OCI-LY3 (cell line): ENCODE data around the gene RSAD2.

Source experiments
- H2AFZ ChIP-seq: fragments of 200-600, 300-600 bp; shearing (Covaris generic); 2 replicates; pipeline ENCODE4 v1.6.0; 2014; ENCODE audit warnings: antibody characterized with exemption, low read depth, low read length
- H3K27ac ChIP-seq: fragments of 200-600, 300-600 bp; sonication (generic); 2 replicates; pipeline ENCODE4 v1.5.1; 2014; ENCODE audit warnings: mild to moderate bottlenecking, low read length, moderate library complexity, mixed read lengths
- H3K27me3 ChIP-seq: fragments of 200-600, 300-600 bp; sonication (generic); 2 replicates; pipeline ENCODE4 v1.6.1; 2014; ENCODE audit warnings: low read depth, low read length, mixed read lengths
- H3K36me3 ChIP-seq: fragments of 200-600, 300-600 bp; sonication (generic); replicated peaks from 2 replicates; pipeline ENCODE3; 2014; ENCODE audit warnings: low read depth, low read length, mixed read lengths
- H3K4me1 ChIP-seq: fragments of 300-600, 200-600 bp; sonication (generic); 2 replicates; pipeline ENCODE4 v1.6.1; 2014; ENCODE audit warnings: low read length, mixed read lengths
- H3K4me2 ChIP-seq: fragments of 200-600, 300-600 bp; sonication (generic); 2 replicates; pipeline ENCODE4 v1.6.1; 2014; ENCODE audit warnings: low read length, mixed read lengths
- H3K4me3 ChIP-seq: fragments of 300-600, 200-600 bp; sonication (generic); 2 replicates; pipeline ENCODE4 v1.5.1; 2014; ENCODE audit warnings: antibody characterized with exemption, mild to moderate bottlenecking, low read length, moderate library complexity
- H3K79me2 ChIP-seq: fragments of 300-600, 200-600 bp; shearing (Covaris generic); 2 replicates; pipeline ENCODE4 v1.6.1; 2014; ENCODE audit warnings: mild to moderate bottlenecking, low read length, mixed read lengths
- H3K9ac ChIP-seq: fragments of 300-600, 200-600 bp; shearing (Covaris generic); 2 replicates; pipeline ENCODE4 v1.6.0; 2014; ENCODE audit warnings: mild to moderate bottlenecking, low read length, moderate library complexity
- H3K9me3 ChIP-seq: fragments of 200-600, 300-600 bp; shearing (Covaris generic); 2 replicates; pipeline ENCODE4 v1.6.1; 2014; ENCODE audit warnings: low read length, mixed read lengths; ENCODE audit not compliant: insufficient read depth
- H4K20me1 ChIP-seq: fragments of 200-600, 300-600 bp; sonication (generic); 2 replicates; pipeline ENCODE4 v1.6.1; 2016; ENCODE audit warnings: low read length, mixed read lengths; ENCODE audit not compliant: insufficient read depth
- EZH2phosphoT487 ChIP-seq: fragments of 200-600 bp; shearing (Covaris generic); IDR thresholded peaks from 2 replicates; pipeline ENCODE4 v1.6.1; 2018; ENCODE audit warnings: antibody characterized with exemption, mixed run types, low read depth
- TF ChIP-seq, protein P1 (sequence below): fragments of 200-600, 300-600 bp; sonication (generic); IDR thresholded peaks from 2 replicates; pipeline ENCODE4 v1.5.1; 2014; ENCODE audit warnings: antibody characterized with exemption, low read length, low read depth

The RSAD2 gene

DNA sequence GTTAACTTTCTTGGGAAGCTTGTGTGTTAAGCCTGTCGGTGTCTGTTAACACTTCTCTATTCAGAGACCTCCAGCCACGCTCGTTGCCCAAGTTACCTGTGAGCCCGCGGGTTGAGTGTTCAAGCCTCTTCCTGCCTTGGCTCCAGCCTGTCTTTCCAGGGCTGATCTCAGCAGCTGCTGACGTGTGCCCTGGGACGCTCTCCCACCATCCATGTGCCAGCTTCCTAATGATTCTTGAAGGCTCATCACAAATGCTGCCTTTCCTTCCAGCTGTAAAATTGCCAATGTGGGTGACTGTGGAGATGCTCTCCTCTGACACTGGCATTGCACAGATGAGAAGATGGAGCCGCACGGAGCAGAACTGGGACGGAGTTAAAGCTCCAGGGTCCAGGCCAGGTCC is 45.7 kb downstream of the RSAD2 start:
- Histone ChIP-seq H3K9ac (no peak overlapping the region), H3K27me3 (no peaks in the 10 kb centered on the region), H3K36me3 (no peaks in the 10 kb centered on the region), H3K27ac (no peak overlapping the region), H3K4me2 (no peak overlapping the region), H3K4me1 (no peaks in the 10 kb centered on the region), H3K9me3 (no peaks in the 10 kb centered on the region), H3K79me2 (no peaks in the 10 kb centered on the region), H3K4me3 (no peak overlapping the region), H4K20me1 (no peaks in the 10 kb centered on the region), H2AFZ (no peak overlapping the region)
- TF ChIP-seq, protein P1, sequence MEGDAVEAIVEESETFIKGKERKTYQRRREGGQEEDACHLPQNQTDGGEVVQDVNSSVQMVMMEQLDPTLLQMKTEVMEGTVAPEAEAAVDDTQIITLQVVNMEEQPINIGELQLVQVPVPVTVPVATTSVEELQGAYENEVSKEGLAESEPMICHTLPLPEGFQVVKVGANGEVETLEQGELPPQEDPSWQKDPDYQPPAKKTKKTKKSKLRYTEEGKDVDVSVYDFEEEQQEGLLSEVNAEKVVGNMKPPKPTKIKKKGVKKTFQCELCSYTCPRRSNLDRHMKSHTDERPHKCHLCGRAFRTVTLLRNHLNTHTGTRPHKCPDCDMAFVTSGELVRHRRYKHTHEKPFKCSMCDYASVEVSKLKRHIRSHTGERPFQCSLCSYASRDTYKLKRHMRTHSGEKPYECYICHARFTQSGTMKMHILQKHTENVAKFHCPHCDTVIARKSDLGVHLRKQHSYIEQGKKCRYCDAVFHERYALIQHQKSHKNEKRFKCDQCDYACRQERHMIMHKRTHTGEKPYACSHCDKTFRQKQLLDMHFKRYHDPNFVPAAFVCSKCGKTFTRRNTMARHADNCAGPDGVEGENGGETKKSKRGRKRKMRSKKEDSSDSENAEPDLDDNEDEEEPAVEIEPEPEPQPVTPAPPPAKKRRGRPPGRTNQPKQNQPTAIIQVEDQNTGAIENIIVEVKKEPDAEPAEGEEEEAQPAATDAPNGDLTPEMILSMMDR = no peak
- no peak for TF ChIP-seq EZH2phosphoT487

DNA sequence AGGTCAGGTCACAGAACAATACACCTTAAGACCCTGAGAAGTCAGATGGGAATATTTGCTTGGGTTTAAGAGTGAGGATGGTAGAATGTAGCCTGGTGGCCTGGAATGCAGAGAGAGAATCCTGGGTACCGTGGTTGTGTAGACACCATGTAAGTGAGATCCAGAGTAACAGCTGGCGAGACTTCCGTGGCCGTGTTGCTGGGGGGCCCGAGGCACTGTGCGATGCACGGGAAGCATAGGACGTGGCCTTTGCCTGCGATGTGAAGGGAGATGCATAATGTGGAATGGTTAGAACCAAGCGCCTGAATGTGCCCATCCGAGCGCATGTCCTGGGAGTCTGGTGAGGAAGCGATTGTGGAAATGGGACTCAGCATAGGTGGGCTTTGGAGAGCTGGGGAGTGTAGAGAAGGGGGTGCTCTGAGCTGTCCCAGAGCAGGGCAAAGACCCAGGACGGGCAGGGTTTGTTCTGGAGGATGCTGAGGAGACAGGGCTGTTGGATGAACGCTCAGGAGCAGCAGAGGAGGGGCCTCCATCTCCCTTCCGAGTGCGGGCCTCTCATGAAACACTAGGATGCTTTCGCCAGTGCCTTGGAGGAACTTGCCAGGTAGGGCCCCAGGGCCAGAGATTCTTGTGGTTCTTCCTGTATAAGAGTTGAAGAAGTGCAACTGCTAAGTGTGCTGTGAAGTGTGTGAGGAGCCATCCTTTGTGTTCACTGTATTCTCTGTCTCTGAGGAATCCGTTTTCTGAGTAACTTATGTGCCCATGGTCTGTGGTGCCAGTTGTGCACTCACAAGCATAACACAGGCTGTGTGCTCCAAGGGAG is 46.7 kb downstream of the RSAD2 start:
- Histone ChIP-seq H3K4me2 (no peak overlapping the region), H3K27ac (no peak overlapping the region), H2AFZ (no peak overlapping the region), H4K20me1 (no peaks in the 10 kb centered on the region), H3K27me3 (no peaks in the 10 kb centered on the region), H3K9me3 (no peaks in the 10 kb centered on the region), H3K9ac (no peak overlapping the region), H3K4me1 (no peaks in the 10 kb centered on the region), H3K79me2 (no peaks in the 10 kb centered on the region), H3K36me3 (no peaks in the 10 kb centered on the region), H3K4me3 (no peak overlapping the region)
- no peak for TF ChIP-seq EZH2phosphoT487
- TF ChIP-seq, protein P1 = no peak

DNA sequence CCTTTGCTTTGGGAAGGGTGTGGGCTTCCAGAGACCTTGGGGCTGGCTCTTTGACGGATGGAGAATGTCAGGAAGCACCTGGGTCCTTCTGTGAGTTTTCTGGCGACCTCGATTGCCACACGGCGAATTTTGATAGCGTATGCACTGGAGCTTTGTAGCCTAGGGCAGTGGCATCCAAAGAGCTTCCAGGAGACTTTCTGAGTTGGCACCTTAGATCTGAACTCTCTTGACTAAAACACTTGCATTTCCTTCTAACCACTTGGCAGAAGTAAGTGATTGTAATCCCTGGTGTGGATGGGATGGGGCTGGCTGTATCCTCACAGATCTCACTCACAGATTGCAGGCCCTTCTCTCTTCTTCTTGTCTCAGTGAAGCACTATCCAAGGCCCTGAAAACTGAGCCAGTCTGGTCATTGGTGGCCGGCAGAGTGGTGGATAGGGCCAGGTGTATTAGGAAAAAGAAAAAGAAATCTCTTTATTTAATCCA is 47.4 kb downstream of the RSAD2 start:
- Histone ChIP-seq H3K9ac (no peak overlapping the region), H3K27me3 (no peaks in the 10 kb centered on the region), H3K79me2 (no peaks in the 10 kb centered on the region), H3K9me3 (no peaks in the 10 kb centered on the region), H3K27ac (no peak overlapping the region), H3K4me3 (no peak overlapping the region), H3K36me3 (no peaks in the 10 kb centered on the region), H4K20me1 (no peaks in the 10 kb centered on the region), H2AFZ (no peak overlapping the region), H3K4me2 (no peak overlapping the region), H3K4me1 (no peaks in the 10 kb centered on the region)
- TF ChIP-seq EZH2phosphoT487 = no peak

DNA sequence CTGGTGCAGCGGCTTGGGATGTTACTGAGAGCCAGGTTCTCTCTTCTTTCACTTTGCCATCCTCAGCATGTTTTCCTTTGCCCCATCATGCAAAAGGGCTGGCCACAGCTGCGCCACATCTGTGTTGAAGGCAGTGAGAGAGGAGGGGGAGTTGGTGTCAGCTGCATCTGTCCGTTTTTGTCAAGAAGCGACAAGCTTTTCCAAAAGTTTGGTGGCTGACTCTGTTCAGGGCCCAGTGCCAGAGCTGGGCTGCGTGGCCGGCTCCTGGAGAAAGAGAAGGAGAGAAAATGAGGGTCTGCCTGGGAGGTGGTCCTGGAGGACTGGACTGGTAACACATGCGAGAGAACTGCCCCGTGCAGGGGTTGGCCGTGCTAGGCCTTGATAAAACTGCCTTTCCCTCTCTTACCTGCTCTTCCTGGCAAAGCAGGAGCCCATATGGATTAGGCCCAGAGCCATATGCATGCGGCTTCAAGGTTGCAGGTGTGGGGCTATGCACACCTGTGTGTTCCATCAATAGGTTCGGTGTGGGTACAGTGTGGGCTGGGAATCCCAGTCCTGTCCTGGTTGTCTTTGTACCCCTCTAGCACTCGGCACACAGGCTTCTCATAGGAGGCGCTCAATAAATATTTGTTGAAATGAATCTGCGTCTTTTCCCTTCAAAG is 48.6 kb downstream of the RSAD2 start:
- no peaks in the 10 kb centered on the region for H3K4me1 ChIP-seq
- no peaks in the 10 kb centered on the region for H3K27me3 ChIP-seq
- H3K36me3 ChIP-seq = no peaks in the 10 kb centered on the region
- no peak overlapping the region for H3K27ac ChIP-seq
- H3K4me2 ChIP-seq = no peak overlapping the region
- no peaks in the 10 kb centered on the region for H3K9me3 ChIP-seq
- no peaks in the 10 kb centered on the region for H3K79me2 ChIP-seq
- H3K4me3 ChIP-seq = no peak overlapping the region
- H2AFZ ChIP-seq = no peak overlapping the region
- H3K9ac ChIP-seq = no peak overlapping the region
- no peaks in the 10 kb centered on the region for H4K20me1 ChIP-seq
- TF ChIP-seq EZH2phosphoT487 = no peak

DNA sequence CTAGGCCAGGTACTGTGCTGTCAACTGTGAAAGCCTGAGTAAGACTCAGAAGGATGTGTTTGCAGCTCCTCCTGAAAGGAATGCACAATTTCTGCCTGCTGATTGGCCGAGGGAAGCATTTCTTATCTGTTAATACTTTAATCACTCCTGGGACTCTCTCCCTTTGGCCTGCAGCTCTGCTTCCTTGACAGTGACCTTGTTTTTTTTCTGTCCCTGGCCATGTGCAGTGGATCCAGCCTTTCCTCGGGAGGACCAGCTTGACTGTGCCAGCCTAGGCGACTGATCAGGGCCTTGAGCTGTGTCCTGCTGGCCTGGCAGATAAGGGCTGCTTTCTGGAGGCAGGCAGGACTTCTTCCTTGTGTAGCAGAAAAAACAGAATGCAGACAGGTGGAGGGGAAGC is 49.6 kb downstream of the RSAD2 start:
- no peak overlapping the region for H2AFZ ChIP-seq
- no peak overlapping the region for H3K27ac ChIP-seq
- no peaks in the 10 kb centered on the region for H3K9me3 ChIP-seq
- H3K4me2 ChIP-seq = no peak overlapping the region
- no peak for TF ChIP-seq EZH2phosphoT487
- TF ChIP-seq, protein P1 = no peak
- no peaks in the 10 kb centered on the region for H3K36me3 ChIP-seq
- H4K20me1 ChIP-seq = no peaks in the 10 kb centered on the region
- no peak overlapping the region for H3K9ac ChIP-seq
- H3K4me3 ChIP-seq = no peak overlapping the region
- no peaks in the 10 kb centered on the region for H3K27me3 ChIP-seq
- H3K79me2 ChIP-seq = no peaks in the 10 kb centered on the region
- no peaks in the 10 kb centered on the region for H3K4me1 ChIP-seq
